Measurements from ENCODE around the gene EEF2KMT. TPM values are rescaled to one million over a fixed set of nuclear protein-coding genes. Genes with fewer than 3 reads are reported as not detected.
A peak's percentile ranks its signal among the peaks of the same experiment; 100 is the strongest.
"Not testable (repeated sequence)": the region's sequence is repeated elsewhere in the genome, so short reads cannot be mapped to it uniquely, and the experiment has no call there.

EEF2KMT gene
- total RNA-seq, 1 experiment from 2014 or later, result 19.4 TPM

- no peak for DNase-seq (ENCODE audit: low read depth)
These were observed 27.0 kb downstream of the EEF2KMT start for GRCh38 chr16:5070431-5071186.

DNA sequence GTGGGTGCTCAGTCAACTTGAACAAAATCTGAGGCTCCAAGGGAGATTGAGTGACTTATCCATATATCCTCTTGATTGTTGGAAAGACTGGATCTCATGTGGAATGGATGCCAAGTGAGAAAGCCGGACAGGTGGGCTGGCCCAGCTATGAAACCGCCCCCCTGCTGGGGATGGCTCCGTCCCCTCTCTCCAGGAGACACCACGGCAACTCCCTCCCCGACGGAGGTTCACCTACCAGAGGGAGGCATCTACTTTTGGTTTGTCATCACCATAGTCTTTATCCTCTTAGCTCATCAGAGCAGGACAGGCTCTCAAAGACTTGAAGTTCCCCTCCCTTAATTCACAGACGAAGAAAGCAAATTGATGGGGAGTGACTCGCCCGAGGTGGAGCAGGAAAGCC is 27.7 kb downstream of the EEF2KMT start:
- DNase-seq (ENCODE audit: low read depth), result no peak

DNA sequence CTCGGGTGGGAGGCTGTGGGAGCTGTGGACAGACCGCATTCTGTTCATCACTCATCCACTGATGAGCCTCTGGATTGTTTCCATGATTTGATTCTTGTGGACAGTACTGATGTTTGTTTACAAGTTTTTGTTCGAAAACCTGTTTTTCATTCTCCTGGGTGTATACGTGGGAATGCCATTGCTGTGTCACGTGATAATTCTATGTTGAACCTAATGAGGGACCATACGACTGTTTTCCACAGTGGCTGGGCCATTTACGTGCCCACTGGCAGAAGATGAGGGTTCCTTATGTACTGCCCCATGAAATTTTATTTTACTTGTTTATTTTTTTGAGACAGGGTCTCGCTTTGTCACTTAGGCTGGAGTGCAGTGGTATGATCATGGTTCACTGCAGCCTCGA is 28.5 kb downstream of the EEF2KMT start:
- no peak for DNase-seq (ENCODE audit: low read depth)

- no peak for DNase-seq (ENCODE audit: low read depth)
These were observed 31.1 kb downstream of the EEF2KMT start for GRCh38 chr16:5066511-5066910.

DNA sequence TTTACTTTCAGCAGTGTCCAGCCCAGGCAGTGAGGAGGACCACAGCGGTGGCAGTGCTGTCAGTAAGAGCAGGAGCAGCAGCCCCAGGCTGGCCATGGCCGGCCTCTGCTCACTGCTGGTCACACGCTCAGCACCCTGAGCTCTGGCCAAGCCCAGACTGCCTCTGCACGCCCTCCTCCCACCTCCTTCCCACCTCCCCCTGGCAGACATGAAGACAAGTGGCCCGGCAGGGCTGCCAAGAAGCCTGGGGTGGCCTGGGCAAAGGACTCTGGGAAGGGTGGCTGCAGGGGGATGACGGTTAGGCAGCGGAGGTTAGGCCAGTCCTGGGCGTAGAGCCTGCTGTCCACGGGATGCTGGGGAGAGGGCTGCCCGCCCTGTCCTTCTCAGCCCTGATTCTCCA is 31.8 kb downstream of the EEF2KMT start, which contains the start of gene C16orf89:
C16orf89 (minus strand) TSS at position 144 of the 400 bp plus-strand sequence; CDS start at position 96, 48 bp downstream.
- no peak for DNase-seq (ENCODE audit: low read depth)

GRCh38 chr16:5065326-5065725 is 32.3 kb downstream of the EEF2KMT start:
- no peak for DNase-seq (ENCODE audit: low read depth)

DNA sequence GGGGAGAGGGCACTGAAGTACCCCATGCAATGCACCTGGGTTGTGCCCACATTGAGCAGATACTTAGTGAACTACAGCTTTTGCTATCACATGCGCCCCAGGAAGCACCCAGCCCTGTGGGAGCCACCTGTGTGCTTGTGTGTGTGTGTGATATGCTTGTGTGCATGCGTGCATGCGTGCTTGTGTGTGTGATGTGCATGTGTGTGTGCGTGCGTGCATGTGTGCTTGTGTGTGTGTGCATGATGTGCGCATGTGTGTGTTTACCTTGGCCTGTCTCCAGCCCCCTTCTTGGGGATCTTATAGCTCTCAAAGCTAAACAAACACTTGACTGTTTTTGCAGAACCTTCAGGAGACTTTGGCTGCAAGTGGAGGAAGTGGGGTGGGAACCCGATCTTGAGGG is 32.7 kb downstream of the EEF2KMT start:
- no peak for DNase-seq (ENCODE audit: low read depth)

- DNase-seq (ENCODE audit: low read depth), result no peak
These were observed 34.5 kb downstream of the EEF2KMT start for GRCh38 chr16:5062790-5063765.

DNA sequence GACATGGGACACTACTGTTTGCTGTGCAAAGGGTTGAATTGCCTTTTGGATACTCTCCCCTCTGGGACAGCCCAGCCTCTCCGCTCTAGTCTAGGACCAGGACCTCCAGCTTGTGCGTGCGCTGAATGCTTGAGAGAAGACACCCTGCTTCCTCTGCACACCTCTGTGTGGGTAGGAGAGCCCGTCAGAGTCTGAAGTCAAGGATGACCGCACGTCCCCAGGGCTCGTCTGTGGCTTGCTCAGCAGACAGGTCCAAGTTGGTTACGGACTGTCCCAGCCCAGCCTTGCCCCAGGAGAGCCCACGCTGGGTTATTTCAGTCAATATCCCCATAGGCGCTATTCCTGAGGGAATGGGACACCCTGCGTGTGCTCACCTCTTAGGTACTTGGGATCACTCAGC is 35.5 kb downstream of the EEF2KMT start:
- no peak for DNase-seq (ENCODE audit: low read depth)

- no peak for DNase-seq (ENCODE audit: low read depth)
These were observed 37.4 kb downstream of the EEF2KMT start for GRCh38 chr16:5060073-5060641.

- no peak for DNase-seq (ENCODE audit: low read depth)
These were observed 38.1 kb downstream of the EEF2KMT start for GRCh38 chr16:5059386-5060072.

DNA sequence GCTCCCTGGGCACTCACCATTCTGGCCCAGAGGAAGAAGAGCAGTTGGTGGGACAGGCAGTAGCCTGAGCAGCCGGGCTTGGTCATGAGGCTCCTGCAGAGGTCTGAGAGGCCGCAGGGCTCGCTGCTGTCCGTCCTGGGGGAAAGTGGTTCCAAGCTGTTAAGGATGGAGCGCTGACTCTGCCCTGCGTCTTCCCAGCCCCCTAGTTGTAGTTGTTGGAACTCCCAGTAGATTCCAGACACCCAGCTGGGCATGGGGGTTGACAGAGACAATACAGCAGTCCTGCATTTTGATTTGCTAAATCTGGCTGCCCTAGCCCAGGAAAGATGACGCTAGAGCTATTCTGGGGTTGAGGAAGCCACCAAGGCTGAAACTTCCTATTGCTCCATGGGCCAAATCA is 39.1 kb downstream of the EEF2KMT start:
- peak; percentile 24 for DNase-seq (ENCODE audit: low read depth)

GRCh38 chr16:5056352-5056751 is 41.2 kb downstream of the EEF2KMT start:
- no peak for DNase-seq (ENCODE audit: low read depth)

DNA sequence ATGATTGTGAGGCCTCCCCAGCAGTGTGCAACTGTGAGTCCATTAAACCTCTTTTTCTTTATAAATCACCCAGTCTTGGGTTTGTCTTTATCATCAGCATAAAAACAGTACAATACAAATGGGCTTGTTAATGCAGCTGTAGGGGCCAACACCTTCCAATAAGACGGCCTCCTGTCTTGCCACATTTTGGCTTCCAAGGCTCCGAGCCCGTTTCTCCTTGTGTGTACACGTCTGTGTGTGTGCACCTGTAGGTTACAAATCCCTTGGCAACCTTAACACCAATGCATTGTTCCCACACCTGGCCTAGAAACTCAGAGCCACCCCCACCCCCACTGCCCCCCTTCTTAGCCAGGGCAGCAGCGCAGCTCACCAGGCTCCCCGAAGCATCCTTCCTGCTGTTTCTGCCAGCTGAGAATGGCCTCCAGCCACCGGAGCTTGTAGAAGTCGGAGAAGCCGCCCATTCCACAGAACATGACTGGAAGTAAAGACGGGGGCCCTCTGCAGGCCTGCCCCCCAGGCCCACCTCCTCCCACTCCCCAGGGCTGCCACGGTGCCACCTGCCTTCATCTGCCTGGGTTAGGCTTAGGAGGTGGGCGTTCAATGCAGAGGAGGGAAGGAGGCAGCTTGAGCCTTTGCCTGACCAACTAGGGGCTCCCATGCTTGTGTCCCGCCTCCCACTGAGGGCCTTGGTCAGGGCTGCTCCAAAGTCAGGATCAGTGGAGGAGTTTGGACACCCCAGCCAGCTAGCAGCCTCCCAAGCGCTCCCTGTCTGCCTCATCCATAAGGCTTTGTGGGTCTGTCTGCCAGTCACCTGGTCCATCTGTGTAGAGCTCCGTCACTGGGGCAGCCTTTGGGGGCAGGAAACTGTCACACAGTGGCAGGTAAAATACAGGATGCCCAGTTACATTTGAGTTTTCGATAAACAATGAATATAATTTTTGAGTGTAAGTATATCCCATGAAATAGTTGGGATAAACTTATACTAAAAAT is 42.4 kb downstream of the EEF2KMT start:
- no peak for DNase-seq (ENCODE audit: low read depth)

GRCh38 chr16:5046914-5047313 is 50.7 kb downstream of the EEF2KMT start:
- no peak for DNase-seq (ENCODE audit: low read depth)

GRCh38 chr16:5045499-5046115 is 52.0 kb downstream of the EEF2KMT start:
- peak; percentile 30 for DNase-seq (ENCODE audit: low read depth)

DNA sequence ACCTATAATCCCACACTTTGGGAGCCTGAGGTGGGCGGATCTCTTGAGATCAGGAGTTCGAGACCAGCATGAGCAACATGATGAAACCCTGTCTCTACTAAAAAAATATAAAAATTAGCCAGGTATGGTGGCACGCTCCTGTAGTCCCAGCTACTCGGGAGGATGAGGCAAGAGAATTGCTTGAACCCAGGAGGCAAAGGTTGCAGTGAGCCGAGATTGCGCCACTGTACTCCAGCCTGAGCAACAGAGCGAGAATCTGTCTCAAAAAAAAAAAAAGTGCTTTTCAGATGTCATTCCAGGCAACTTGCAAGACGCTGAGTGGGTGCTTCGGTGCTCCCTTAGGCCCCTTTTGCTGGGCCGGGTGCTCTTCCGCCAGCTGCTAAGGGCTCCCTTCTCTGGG is 53.0 kb downstream of the EEF2KMT start:
- DNase-seq (ENCODE audit: low read depth), result not testable (repeated sequence)

DNA sequence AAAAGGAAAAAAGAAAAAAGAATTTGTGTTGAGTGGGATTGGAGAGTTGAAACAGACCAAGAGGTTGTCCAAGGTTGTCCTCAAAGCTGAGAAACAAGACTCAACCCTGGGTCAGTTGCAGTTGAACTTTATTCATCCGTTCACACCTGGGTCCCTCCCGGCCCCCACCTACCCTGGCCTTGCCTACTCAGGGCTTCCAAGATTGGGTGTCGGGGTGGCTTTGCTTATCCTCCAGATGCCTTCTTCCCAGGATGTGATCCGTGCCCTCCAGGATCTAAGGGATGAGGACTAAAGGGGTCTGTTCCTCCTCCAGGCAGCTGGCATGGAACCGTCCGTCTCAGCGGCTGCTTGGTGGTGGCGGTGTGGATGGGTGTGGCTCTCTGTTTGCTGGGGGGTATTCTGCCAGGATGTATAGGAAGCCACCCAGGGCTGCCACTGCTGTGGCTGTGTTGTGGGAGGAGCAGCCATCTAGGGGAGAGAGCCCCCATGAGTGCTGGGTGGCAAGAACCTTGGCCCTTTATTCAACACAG is 53.5 kb downstream of the EEF2KMT start:
- DNase-seq (ENCODE audit: low read depth), result no peak

GRCh38 chr16:5042574-5043171 is 54.9 kb downstream of the EEF2KMT start:
- peak; percentile 71 for DNase-seq (ENCODE audit: low read depth)

All from M059J (cell line).